Stimulated activated CD8-positive, alpha-beta memory T cell treated with anti-CD3 and anti-CD28 coated beads, Interleukin-2, amount 100 ng/mL, for 1 hour (primary cell): ENCODE measurements around the gene C11orf24.
"Not testable (repeated sequence)": the region's sequence is repeated elsewhere in the genome, so short reads cannot be mapped to it uniquely, and the experiment has no call there.

Experiments used
- DNase-seq, 2 donors: peaks; one replicate each; pipeline ENCODE4 v3.0.0-alpha.2; 2020; ENCODE audit warnings: low read depth in 2 of 2

Gene C11orf24

DNA sequence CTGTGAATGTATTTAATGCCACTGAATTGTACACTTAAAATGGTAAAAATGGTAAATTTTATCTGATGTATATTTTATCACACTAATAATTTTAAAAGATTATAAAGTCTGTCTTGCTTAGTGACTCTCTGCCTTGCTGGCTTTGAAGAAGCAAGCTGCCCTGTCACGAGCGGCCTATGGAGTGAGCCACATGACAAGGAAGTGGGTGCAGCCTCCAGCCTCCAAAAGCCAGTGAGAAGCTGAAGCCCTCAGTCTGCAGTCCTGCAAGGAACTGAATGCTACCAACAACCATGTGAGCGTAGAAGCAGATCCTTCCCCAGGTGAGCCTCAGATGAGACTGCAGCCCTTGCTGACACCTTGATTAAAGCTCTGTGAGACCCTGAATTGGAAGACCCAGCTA is 20.0 kb downstream of the C11orf24 start:
- no peak for DNase-seq

DNA sequence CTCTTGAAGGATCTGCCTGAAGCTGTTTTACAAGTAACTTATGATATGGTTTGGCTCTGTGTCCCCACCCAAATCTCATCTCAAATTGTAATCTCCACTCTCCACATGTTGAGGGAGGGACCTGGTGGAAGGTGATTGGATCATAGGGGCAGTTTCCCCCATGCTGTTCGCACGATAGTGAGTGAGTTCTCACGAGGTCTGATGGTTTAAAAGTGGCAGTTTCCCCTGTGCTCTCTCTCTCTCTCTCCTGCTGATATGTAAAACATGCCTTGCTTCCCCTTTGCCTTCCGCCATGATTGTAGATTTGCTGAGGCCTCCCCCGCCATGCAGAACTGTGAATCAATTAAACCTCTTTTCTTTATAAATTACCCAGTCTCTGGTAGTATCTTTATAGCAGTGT is 26.9 kb downstream of the C11orf24 start:
- DNase-seq, result not testable (repeated sequence)

DNA sequence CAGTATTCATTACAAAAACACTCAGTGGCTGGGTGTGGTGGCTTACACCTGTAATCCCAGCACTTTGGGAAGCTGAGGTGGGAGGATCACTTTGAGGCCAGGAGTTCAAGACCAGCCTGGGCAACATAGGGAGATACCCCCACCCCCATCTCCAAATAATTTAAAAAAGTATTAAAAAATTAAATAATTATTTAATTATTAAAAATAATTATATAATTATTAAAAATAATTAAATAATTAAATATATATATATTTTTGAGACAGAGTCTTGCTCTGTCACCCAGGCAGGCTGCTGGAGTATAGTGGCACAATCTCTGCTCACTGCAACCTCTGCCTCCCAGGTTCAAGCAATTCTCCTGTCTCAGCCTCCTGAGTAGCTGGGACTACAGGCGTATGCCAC is 27.9 kb downstream of the C11orf24 start:
- not testable (repeated sequence) for DNase-seq

DNA sequence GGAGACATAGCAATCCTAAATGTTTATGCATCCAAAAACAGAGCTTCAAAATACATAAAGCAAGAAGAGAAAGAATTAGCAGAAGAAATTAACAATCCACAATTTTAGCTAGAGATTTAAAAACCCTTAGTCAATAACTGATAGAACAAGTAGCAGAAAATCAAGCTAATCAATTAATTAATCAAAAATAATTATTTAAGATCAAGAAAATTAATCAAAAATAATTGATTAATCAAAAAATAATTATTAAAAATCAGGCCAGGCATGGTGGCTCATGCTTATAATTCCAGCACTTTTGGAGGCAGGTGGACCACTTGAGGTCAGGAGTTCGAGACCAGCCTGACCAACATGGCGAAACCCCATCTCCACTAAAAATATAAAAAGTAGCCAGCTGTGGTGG is 29.2 kb downstream of the C11orf24 start:
- no peak for DNase-seq

DNA sequence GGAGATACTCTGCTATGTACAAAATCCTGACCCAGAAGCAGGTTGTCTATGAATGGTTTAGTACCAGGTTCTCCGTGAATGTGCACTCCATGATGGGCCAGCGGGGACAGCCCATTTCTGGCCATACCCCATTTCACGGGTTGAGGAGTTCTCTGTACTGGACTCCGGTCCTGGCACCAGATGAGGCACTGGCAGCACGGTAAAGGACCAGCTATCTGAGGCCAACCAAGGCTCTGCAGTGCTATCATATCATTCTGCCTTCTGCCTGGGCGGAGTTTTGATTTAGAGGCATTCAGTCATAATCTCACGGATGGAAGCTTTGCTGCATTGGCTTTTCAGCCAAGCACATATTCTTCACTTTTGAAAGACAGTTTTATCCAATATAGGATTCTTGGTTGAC is 40.2 kb downstream of the C11orf24 start:
- no peak for DNase-seq

DNA sequence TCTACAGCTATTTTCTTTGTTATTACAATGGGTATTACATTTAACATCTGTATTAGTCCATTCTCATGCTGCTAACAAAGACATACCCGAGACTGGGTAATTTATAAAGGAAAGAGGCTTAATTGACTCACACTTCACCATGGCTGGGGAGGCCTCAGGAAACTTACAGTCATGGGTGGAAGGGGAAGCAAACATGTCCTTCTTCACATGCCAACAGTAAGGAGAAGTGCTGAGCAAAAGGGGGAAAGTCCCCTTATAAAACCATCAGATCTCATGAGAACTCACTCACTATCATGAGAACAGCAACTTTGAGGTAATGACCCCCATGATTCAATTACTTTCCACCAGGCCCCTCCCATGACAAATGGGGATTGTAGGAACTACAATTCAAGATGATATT is 42.2 kb downstream of the C11orf24 start:
- DNase-seq, result no peak

DNA sequence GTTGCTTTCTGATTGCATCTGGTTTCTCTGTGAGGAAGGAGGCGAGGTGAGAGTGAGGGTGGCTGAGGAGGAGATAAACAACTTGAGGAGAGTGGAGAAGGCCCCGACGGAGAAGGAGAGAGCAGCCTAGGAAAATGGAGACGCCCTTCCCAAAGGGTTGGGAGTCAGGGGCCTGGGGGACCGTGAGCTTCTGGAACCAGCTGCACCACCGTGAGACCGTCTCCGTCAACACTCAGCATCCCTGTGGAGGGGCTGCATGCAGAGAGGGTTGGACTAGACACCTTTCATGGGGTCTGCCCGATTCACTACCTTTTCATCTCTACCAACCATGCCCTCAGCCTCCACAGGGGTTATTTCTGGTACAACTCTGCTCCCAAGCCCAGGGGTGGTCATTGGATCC is 45.4 kb downstream of the C11orf24 start:
- DNase-seq, result no peak

DNA sequence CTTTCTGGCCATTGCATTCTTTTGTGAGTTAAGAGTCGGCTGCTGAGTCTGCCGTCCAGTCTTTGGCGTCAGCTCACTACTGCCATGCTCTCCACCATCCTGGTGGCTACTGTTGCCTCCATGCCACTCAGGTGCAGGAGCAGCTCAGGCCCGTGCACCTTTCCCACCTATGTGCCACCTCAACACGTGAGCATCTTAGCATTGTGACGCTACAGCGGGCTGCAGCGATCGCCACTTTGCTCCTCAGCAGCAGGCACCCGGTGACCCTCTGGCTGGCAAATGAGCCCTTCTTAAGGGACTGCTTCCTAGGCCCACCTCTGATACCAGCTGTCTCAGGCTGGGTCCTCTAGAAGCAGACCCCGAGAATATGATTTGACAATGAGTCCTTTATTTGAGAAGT is 47.2 kb downstream of the C11orf24 start:
- no peak for DNase-seq

DNA sequence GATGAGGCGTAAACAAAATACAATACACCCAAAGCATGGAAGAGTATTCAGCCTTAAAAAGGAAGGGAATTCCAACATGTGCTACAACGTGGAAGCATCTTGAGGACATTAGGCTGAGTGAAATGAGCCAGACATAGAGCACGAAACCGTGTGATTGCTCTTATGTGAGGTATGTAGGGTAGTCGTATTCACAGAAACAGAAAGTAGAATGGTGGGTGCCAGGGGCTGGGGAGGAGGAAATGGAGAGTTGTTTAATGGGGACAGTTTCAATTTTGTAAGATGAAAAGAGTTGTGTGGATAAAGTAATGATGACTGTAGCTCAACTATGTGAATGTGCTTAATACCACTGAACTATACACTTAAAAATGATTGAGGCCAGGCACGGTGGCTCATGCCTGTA is 48.5 kb downstream of the C11orf24 start:
- DNase-seq, result no peak

DNA sequence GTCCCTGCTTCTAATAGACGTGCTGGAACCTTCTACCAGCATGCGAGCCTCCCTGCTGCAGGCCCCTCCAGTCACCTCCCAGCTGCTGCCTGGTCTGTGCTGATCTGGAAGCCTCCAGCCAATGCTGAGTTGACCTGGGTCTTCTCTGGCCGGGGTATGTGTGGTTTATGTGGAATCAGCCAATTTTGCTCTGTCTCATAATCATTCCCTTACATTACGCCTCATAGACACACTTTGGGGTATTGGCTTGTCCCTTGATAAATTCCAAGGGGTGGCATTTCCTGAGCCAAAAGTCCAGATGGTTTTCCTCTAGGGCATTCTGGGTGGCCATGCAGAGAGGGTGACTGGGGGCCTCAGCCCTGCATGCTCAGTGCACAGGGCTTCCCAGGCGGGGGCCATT is 50.4 kb downstream of the C11orf24 start:
- no peak for DNase-seq

DNA sequence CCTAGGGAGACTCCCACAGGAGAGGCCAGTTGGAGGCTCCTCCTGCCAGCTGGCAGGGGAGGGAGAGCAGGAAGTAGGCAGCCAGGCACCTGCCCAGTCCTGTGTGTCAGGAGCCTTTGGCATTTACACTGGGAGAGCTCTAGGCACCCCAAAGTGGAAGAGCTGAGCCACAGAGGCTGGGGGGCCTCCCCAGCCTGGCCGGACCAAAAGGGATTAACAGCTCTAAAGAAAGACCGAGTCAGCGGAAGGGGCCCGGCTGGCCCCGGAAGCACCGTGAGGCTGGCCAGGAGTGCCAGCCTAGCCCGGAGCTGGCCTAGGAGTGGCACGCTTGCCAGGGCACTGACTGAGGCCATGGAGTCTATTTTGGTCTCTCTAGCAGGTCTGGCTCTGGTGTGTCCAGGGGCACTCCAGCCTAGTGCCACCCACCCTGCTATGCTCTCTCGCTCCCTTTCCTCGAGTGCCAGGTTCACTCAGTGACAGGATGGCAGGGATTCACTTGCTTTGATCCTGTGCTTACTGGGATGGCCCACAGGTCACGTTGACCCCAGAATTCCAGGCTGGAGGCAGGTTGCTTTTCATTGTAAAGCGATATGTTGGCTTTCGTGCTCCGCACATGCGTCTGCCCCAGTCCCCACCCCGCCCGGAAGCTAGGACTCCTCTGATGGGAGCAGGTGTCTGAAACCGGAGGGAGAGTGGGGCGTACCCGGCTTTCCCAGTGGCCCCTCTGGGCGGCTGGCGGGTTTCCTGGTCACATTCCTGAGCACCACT is 55.4 kb downstream of the C11orf24 start:
- no peak for DNase-seq

DNA sequence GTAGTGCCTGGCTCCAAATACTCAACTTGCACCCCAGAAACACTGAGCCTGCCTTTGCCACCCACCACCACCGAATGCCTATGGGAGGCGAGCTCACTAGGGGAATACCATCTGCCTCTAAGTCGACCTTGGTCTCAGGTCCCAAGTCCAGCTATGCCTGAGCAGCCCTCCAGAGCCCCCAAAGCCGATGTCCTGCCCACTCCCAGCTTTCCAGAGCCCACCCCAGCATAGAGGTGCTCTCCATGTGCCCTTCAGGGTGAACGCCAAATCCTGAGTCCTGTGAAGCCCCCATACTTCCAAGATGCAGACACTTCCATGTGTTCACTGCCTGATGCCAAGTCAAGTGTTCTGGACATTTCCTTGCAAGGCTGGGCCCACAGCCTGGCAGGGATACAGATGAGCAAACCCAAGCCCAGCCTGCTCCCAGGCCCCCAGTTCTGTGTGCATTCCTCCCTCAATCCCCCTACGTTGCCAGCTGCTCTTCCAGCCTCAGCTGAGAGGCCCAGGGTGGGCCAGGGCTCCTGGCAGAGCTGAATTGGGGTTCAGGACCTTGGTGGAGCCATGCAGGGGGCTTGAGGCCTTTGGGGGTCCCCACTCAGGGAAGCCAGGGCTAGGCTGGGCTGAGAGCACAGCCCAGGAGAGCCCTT is 56.1 kb downstream of the C11orf24 start:
- no peak for DNase-seq

DNA sequence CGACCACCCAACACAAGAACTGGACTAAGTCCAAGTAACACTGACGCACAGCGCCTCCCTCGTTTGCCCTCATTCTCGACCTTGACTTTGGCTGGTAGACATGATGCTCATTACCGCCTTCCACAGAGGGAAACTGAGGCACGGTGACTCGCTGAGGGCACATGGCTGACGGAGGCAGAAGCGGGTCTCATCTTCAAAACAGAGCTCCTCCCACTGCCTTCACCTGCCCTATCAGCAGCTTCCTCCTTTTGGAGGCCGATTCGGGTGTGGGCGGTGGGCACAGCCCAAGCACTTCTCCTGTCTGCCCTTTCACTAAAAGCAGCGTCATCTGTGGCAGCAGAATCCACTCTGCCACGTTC is 56.7 kb downstream of the C11orf24 start:
- no peak for DNase-seq

DNA sequence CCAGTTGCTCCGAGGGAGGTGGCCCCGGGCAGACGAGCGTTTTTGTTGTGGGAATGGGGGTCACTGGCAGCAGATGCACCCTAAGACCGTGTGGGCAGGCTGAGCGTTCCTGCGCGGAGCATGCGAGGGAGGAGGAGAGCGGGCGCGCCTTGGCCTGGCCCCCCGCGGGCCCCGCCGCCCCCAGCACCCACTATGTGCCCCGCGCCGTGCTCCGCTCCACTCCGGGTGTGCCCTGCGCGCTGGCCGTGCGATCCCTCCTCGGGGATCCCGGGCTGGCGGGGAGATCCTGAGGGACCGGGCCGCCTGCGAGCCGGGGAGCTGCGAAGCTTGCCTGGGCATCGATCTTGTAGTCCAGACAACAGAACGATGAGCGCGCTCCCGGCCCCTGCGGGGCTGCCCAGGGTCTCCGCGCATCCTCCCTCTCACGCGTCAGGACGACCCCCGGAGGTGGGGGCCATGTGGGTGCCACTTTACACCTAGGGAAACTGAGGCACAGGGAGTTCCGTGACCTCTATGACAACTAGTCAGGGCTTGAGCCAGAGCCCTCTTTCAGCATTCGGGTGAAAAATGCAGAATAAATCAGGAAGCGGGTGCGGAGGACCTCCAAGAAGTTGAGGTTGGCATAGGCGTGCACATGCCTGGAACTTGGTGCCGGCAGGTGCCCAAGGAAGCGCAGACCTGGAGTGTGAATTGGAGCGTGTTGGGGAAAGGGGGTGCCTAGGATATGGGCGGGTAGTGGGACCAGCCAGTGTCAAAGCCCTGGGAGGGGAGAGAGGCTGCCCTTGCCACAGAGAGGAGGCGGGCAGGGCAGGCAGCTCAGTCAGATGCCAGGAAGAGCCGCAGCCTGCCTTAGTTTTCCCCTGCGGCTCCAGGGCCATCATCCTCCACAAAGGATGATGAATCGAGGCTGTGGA is 57.3 kb downstream of the C11orf24 start:
- DNase-seq, result no peak

DNA sequence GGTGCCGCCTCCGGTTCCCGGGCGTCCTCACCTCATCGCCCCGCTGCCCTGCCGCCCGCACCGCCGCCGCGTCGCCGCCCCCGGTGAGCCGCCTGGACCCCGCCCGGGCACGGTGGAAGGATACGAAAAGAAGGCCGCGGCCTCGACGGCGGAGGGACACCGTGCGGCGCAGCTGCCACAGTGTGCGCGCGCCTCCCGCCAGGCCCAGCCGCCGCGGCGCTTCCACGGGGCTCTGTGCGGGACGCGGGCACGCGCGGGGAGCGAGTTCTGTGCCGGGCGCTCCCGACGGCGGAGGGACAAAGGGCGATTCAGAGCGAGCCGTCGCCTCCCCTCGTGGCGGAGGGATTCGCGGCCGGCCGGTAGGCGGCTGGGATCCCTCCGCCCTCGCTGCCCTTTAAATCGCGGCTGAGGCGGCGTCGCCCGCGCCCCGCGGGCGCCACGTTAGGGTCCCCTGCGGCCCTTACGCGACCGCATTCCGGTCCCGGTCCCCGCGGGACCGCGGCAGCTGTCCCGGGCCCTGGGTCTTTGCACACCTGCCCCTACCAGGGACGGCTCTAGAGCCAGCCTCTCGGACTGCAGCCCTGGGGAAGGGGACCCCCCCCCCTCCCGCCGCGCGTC is 58.1 kb downstream of the C11orf24 start:
- DNase-seq, result peak; percentile 52 to 71

DNA sequence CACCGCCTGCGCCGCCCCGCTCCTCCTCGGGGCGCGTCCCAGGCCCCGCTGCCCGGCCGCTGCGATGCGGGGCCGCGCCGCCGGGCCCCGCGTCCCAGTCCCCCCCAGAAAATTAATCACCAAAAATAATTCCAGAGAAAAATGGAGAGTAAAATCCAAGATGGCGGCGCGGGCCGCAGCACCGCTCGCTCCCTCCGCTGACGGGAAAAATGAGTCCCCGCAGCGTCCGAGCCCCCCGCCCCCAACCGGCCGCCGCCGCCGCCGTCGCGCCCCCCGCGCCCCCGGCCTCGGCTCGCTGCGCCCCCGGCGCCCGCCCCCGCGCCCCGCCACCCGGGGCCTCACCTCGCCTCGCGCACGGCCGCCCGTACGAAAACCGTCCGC is 58.6 kb downstream of the C11orf24 start, which contains the start of gene KMT5B:
KMT5B (minus strand) TSS at position 162 of the 381 bp plus-strand sequence. CDS start 23,220 bp downstream, outside the sequence.
- peak; percentile 24 to 28 for DNase-seq

DNA sequence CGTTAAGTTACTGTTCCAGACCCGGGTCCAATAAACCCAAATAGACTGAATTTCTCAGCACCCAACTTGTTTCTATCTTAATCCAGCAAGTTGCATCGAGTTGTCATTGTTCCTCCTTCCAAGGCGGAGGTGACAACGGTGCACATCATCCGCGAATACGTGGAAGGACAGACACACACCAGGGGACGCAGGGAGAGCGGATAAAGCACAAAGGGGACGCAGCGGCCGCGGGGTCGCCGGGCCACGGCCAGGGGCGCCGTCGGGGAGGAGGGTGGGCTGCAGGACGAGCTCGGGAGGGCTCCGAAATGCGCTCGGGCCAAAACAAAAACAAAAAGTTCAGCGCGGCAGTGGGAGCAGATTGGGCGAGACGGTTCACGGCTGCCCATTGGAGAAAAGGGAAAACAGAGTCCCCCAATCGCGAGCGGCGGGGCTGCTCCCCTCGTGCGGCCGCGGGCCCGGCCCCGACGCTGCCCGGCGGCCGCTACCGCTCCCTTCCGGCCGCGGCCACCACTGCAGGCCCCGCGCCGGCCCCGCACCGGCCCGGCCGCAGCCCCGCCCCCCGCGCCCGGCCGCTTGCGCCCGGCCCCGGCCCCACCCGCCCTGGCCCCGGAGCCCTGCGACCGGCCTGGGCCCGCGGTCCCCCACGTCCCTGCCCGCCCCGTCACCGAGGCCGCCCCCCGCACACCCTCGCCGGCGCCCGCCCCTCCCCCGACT is 59.2 kb downstream of the C11orf24 start:
- peak; percentile 16 to 25 for DNase-seq

DNA sequence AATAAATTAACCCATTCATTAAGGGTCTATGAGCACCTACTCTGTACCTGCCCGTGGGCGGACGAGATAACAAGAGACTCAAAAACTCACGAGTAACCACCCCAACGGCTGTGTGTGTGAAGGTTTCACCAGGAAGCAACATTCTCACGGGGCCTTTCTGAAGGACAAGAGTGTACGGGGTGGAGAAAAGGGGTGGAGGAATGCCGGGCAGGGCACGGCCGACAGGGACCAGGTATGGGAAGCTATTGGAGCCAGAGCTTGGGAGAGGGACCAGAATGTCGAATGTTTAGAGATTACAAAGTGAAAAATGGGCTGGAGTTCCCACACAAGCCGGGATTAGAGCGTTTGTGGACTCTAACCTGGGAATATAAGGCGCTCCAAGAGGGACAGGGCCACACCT is 60.2 kb downstream of the C11orf24 start:
- DNase-seq, result no peak
